ENCODE results near the gene DISP2.
A peak's percentile ranks its signal among the peaks of the same experiment; 100 is the strongest.

The DISP2 gene

DNA sequence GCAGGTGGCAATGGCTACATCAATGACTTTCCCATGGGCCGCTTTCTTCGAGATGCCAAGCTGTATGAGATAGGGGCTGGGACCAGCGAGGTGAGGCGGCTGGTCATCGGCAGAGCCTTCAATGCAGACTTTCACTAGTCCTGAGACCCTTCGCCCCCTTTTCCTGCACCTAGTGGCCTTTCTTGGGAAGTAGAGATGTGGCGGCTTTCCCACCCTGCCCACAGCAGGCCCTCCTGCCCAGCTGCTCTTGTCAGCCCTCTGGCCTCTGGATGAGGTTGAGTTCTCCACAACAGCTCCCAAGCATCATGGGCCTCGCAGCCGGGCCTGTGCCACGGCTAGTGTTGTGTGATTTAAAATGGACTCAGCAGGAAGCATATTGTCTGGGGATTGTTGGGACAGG, 60.1 kb downstream of the DISP2 start:
- H3K27me3 ChIP-seq (ENCODE audit: control insufficient read depth in 1 of 2, insufficient read depth in 1 of 2, low read length in 2 of 2), result peaks cover 0 to 7% of the 10 kb centered on the region in 2 experiments
- DNase-seq, result no peak
- H3K79me1 ChIP-seq (replicated peaks; ENCODE audit: low read length, poor library complexity, severe bottlenecking), result no peaks in the 10 kb centered on the region
- no peak overlapping the region for H3K4me3 ChIP-seq (ENCODE audit: insufficient read depth in 1 of 2, low read depth in 1 of 2, low read length in 2 of 2)
- H4K8ac ChIP-seq (ENCODE audit: low read length), result no peak overlapping the region
- H3K23ac ChIP-seq (ENCODE audit: low read length in 2 of 2), result no peak overlapping the region
- H2BK15ac ChIP-seq (ENCODE audit: low read depth, poor library complexity, severe bottlenecking), result no peak overlapping the region
- H3K36me3 ChIP-seq (ENCODE audit: control insufficient read depth in 1 of 2, insufficient read depth in 2 of 2, low read depth in 1 of 2, low read length in 2 of 2), result peaks cover 48 to 50% of the 10 kb centered on the region in 2 experiments
- H2BK12ac ChIP-seq (ENCODE audit: low read length in 2 of 2), result no peak overlapping the region
- no peak overlapping the region for H3K4ac ChIP-seq (ENCODE audit: low read depth in 1 of 2, low read length in 2 of 2)
- no peak overlapping the region for H2AK5ac ChIP-seq (ENCODE audit: low read length, severe bottlenecking)
- peaks cover 8% of the 10 kb centered on the region for H3K4me1 ChIP-seq (ENCODE audit: control insufficient read depth, insufficient read depth, low read depth, low read length)
- H3K27ac ChIP-seq (ENCODE audit: low read length, poor library complexity, severe bottlenecking), result no peak overlapping the region
- no peak overlapping the region for H2AFZ ChIP-seq (ENCODE audit: low read depth, low read length)
- 98% methylated on average over 10 of the region's 10 CpGs for WGBS
- H4K91ac ChIP-seq (ENCODE audit: low read length), result no peak overlapping the region
- no peak overlapping the region for H3K4me2 ChIP-seq (ENCODE audit: low read length, poor library complexity, severe bottlenecking)
- H3K14ac ChIP-seq (ENCODE audit: low read length in 2 of 2), result no peak overlapping the region
- no peak overlapping the region for H2BK5ac ChIP-seq (ENCODE audit: low read depth, low read length, poor library complexity, severe bottlenecking)
- H3K9ac ChIP-seq (ENCODE audit: low read length), result no peak overlapping the region
- no peaks in the 10 kb centered on the region for H3K9me3 ChIP-seq (ENCODE audit: control insufficient read depth, low read length)
- no peak overlapping the region for H3K18ac ChIP-seq (ENCODE audit: low read depth in 1 of 2, low read length in 2 of 2)
- no peak overlapping the region for H2BK120ac ChIP-seq (ENCODE audit: low read depth, low read length)

DNA sequence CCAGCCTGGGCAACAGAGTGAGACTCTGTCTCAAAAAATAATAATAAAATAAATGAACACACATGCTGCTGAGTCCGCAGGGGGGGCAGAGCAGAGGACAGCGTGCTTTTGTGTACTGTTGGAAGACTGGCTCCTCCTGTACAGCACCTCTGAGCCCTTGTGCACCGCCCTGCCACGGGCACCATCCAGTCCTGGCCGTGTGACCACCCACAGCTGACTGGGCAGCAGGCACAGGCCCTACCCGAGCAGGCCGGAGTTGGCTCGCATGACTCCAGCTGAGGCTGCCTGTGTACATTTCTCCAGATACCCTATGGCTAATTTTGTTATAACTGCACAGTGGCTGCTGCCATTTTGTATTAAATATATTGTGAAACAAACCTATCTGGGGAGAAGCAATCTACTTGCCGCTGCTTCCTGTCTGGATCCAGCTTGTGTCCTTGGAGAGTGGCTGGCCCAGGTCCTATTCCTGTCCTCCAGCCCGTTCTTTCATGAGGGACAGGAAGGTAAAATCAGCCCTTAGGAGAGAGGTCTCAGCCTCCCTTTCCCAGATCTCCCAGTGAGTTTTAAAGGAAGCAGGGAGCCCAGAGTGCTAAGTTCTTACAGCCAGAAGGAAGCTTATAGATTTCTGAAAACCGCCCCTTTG, 62.2 kb downstream of the DISP2 start:
- Histone ChIP-seq H3K36me3 (ENCODE audit: control insufficient read depth in 1 of 2, insufficient read depth in 2 of 2, low read depth in 1 of 2, low read length in 2 of 2) (peaks cover 29 to 30% of the 10 kb centered on the region in 2 experiments), H4K91ac (ENCODE audit: low read length) (no peak overlapping the region), H3K4me3 (ENCODE audit: insufficient read depth in 1 of 2, low read depth in 1 of 2, low read length in 2 of 2) (no peak overlapping the region), H3K27ac (ENCODE audit: low read length, poor library complexity, severe bottlenecking) (no peak overlapping the region), H3K23ac (ENCODE audit: low read length in 2 of 2) (no peak overlapping the region), H3K9me3 (ENCODE audit: control insufficient read depth, low read length) (no peaks in the 10 kb centered on the region), H2AK5ac (ENCODE audit: low read length, severe bottlenecking) (no peak overlapping the region), H3K27me3 (ENCODE audit: control insufficient read depth in 1 of 2, insufficient read depth in 1 of 2, low read length in 2 of 2) (peaks cover 0 to 7% of the 10 kb centered on the region in 2 experiments), H3K4me1 (ENCODE audit: control insufficient read depth, insufficient read depth, low read depth, low read length) (peaks cover 8% of the 10 kb centered on the region), H3K4me2 (ENCODE audit: low read length, poor library complexity, severe bottlenecking) (no peak overlapping the region), H2BK12ac (ENCODE audit: low read length in 2 of 2) (no peak overlapping the region), H2BK5ac (ENCODE audit: low read depth, low read length, poor library complexity, severe bottlenecking) (no peak overlapping the region), H3K18ac (ENCODE audit: low read depth in 1 of 2, low read length in 2 of 2) (no peak overlapping the region), H4K8ac (ENCODE audit: low read length) (no peak overlapping the region), H3K79me1 (replicated peaks; ENCODE audit: low read length, poor library complexity, severe bottlenecking) (no peaks in the 10 kb centered on the region), H2BK15ac (ENCODE audit: low read depth, poor library complexity, severe bottlenecking) (no peak overlapping the region), H3K4ac (ENCODE audit: low read depth in 1 of 2, low read length in 2 of 2) (no peak overlapping the region), H2BK120ac (ENCODE audit: low read depth, low read length) (no peak overlapping the region), H3K14ac (ENCODE audit: low read length in 2 of 2) (no peak overlapping the region), H2AFZ (ENCODE audit: low read depth, low read length) (no peak overlapping the region), H3K9ac (ENCODE audit: low read length) (no peak overlapping the region)
- no peak for DNase-seq
- 96% methylated on average over 10 of the region's 11 CpGs for WGBS

DNA sequence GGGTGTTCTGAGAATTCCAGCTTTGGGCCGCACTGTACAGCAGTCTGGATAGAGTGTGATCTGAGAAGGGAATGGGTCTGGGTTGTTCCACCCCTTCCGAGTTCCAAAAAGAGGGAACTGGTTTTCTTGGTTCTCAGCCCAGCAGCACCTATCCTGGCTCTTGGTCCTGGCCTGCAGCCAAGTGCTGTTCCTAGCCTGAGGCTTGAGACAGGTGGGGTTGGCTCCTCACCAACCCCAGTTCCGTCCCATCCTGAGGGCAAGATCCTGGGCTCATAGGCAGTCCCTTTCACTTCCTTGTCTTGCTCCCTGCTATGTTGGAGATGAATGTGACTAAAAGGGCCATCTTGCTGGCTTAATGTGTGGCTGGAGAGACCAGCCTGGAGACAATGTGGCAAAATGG, 62.8 kb downstream of the DISP2 start:
- no peak for DNase-seq
- Histone ChIP-seq H3K4me3 (ENCODE audit: insufficient read depth in 1 of 2, low read depth in 1 of 2, low read length in 2 of 2) (no peak overlapping the region), H3K36me3 (ENCODE audit: control insufficient read depth in 1 of 2, insufficient read depth in 2 of 2, low read depth in 1 of 2, low read length in 2 of 2) (peaks cover 23 to 24% of the 10 kb centered on the region in 2 experiments), H2AFZ (ENCODE audit: low read depth, low read length) (no peak overlapping the region), H3K18ac (ENCODE audit: low read depth in 1 of 2, low read length in 2 of 2) (no peak overlapping the region), H2BK12ac (ENCODE audit: low read length in 2 of 2) (no peak overlapping the region), H2BK5ac (ENCODE audit: low read depth, low read length, poor library complexity, severe bottlenecking) (no peak overlapping the region), H3K27ac (ENCODE audit: low read length, poor library complexity, severe bottlenecking) (no peak overlapping the region), H4K91ac (ENCODE audit: low read length) (no peak overlapping the region), H3K4me2 (ENCODE audit: low read length, poor library complexity, severe bottlenecking) (no peak overlapping the region), H3K9ac (ENCODE audit: low read length) (no peak overlapping the region), H3K27me3 (ENCODE audit: control insufficient read depth in 1 of 2, insufficient read depth in 1 of 2, low read length in 2 of 2) (peaks cover 0 to 7% of the 10 kb centered on the region in 2 experiments), H3K4ac (ENCODE audit: low read depth in 1 of 2, low read length in 2 of 2) (no peak overlapping the region), H3K79me1 (replicated peaks; ENCODE audit: low read length, poor library complexity, severe bottlenecking) (no peaks in the 10 kb centered on the region), H2BK15ac (ENCODE audit: low read depth, poor library complexity, severe bottlenecking) (no peak overlapping the region), H2BK120ac (ENCODE audit: low read depth, low read length) (no peak overlapping the region), H4K8ac (ENCODE audit: low read length) (no peak overlapping the region), H3K23ac (ENCODE audit: low read length in 2 of 2) (no peak overlapping the region), H2AK5ac (ENCODE audit: low read length, severe bottlenecking) (no peak overlapping the region), H3K4me1 (ENCODE audit: control insufficient read depth, insufficient read depth, low read depth, low read length) (peaks cover 8% of the 10 kb centered on the region), H3K9me3 (ENCODE audit: control insufficient read depth, low read length) (no peaks in the 10 kb centered on the region), H3K14ac (ENCODE audit: low read length in 2 of 2) (no peak overlapping the region)
- 84% methylated on average over 3 of the region's 3 CpGs for WGBS

DNA sequence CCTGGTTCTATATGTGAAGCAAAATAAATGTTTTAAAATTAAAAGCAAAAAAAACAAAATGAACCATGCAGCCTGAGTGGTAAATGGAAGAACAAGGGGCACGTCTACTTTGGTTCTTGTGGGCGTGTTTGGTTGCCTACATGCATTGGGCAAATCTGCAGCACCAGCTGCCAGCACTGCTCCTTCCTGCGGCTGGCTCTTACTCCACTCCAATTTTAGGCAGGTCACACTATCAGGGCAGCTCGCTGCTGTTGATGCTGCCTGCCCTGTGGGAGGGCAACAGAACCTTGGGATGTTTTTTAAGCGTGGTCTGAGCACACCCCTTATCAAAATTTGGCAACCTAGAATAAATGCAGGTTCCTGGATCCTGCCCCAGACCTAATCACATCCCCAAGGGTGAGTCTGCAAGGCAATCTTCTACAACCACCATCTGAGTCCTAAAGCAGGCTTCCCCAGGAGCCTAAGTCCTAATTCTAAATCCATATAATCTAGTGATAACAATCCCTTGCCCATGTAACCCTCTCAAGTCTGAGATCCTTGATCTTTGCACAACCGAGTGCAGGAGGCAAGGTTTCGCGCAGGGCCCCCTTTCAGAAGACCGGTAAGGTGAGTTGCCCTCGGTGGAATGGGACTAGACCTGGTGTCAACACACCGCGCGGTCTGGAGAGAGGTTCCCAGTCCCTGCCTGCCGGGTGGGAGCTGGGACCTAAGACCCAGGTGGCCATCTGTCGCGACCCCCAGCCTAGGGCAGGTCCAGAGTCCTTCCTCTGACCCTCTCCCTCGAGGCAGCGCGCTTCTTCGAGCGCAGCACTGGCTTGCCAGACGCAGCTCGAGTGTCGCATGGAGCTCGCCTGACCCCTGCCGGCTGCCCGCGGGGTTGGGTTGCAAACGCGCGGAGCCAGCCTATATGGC, 63.5 kb downstream of the DISP2 start:
- Histone ChIP-seq H2BK5ac (ENCODE audit: low read depth, low read length, poor library complexity, severe bottlenecking) (no peak overlapping the region), H4K91ac (ENCODE audit: low read length) (no peak overlapping the region), H2BK120ac (ENCODE audit: low read depth, low read length) (no peak overlapping the region), H4K8ac (ENCODE audit: low read length) (peak overlapping the region; percentile 35), H3K4me3 (ENCODE audit: insufficient read depth in 1 of 2, low read depth in 1 of 2, low read length in 2 of 2) (peak overlapping the region in 1 of 2 experiments; percentile 10), H3K4me1 (ENCODE audit: control insufficient read depth, insufficient read depth, low read depth, low read length) (peaks cover 8% of the 10 kb centered on the region), H2AK5ac (ENCODE audit: low read length, severe bottlenecking) (no peak overlapping the region), H3K4ac (ENCODE audit: low read depth in 1 of 2, low read length in 2 of 2) (no peak overlapping the region), H3K79me1 (replicated peaks; ENCODE audit: low read length, poor library complexity, severe bottlenecking) (no peaks in the 10 kb centered on the region), H3K27ac (ENCODE audit: low read length, poor library complexity, severe bottlenecking) (no peak overlapping the region), H3K27me3 (ENCODE audit: control insufficient read depth in 1 of 2, insufficient read depth in 1 of 2, low read length in 2 of 2) (peaks cover 0 to 7% of the 10 kb centered on the region in 2 experiments), H2AFZ (ENCODE audit: low read depth, low read length) (no peak overlapping the region), H3K14ac (ENCODE audit: low read length in 2 of 2) (peak overlapping the region in 1 of 2 experiments; percentile 69), H3K4me2 (ENCODE audit: low read length, poor library complexity, severe bottlenecking) (peak overlapping the region; percentile 53), H2BK12ac (ENCODE audit: low read length in 2 of 2) (peak overlapping the region in 1 of 2 experiments; percentile 55), H2BK15ac (ENCODE audit: low read depth, poor library complexity, severe bottlenecking) (no peak overlapping the region), H3K9ac (ENCODE audit: low read length) (peak overlapping the region; percentile 7), H3K23ac (ENCODE audit: low read length in 2 of 2) (no peak overlapping the region), H3K9me3 (ENCODE audit: control insufficient read depth, low read length) (no peaks in the 10 kb centered on the region), H3K36me3 (ENCODE audit: control insufficient read depth in 1 of 2, insufficient read depth in 2 of 2, low read depth in 1 of 2, low read length in 2 of 2) (peaks cover 16 to 17% of the 10 kb centered on the region in 2 experiments), H3K18ac (ENCODE audit: low read depth in 1 of 2, low read length in 2 of 2) (no peak overlapping the region)
- WGBS, result 18% methylated on average over 31 of the region's 31 CpGs
- DNase-seq, result peak; percentile 59

Measured in mesenchymal stem cell (in vitro differentiated cells and primary cell).